Measurements from ENCODE around the gene NRXN3. TPM values are rescaled to one million over a fixed set of nuclear protein-coding genes. Genes with fewer than 3 reads are reported as not detected.

The NRXN3 gene
- polyA plus RNA-seq, 6 donors from 2014 or later, result not detected

GRCh38 chr14:79274641-79275291 lies 1104.6 kb downstream of the NRXN3 start:
- no peak overlapping the region for H3K27ac Mint-ChIP-seq
- H3K27me3 Mint-ChIP-seq, result peaks cover 19 to 36% (median 19%) of the 10 kb centered on the region in 3 donors
- H3K4me3 Mint-ChIP-seq, result no peak overlapping the region
- no peak for ATAC-seq (ENCODE audit: low read depth in 2 of 2)
- no peak for DNase-seq
- peaks cover 0 to 14% (median 2%) of the 10 kb centered on the region in 7 donors for H3K9me3 Mint-ChIP-seq
- H3K36me3 Mint-ChIP-seq, result peaks cover 0 to 6% of the 10 kb centered on the region in 2 donors
- peaks cover 0 to 11% (median 0%) of the 10 kb centered on the region in 3 donors for H3K4me1 Mint-ChIP-seq

GRCh38 chr14:79275292-79275655 lies 1105.1 kb downstream of the NRXN3 start:
- Mint-ChIP-seq H3K27ac (no peak overlapping the region), H3K27me3 (peaks cover 22 to 41% (median 24%) of the 10 kb centered on the region in 3 donors), H3K4me1 (peaks cover 0 to 15% (median 3%) of the 10 kb centered on the region in 3 donors), H3K36me3 (peaks cover 0 to 11% of the 10 kb centered on the region in 2 donors), H3K9me3 (peaks cover under 1 to 17% (median 3%) of the 10 kb centered on the region in 7 donors), H3K4me3 (no peak overlapping the region)
- no peak for ATAC-seq (ENCODE audit: low read depth in 2 of 2)
- no peak for DNase-seq

GRCh38 chr14:79278286-79278797 lies 1108.2 kb downstream of the NRXN3 start:
- DNase-seq, result no peak
- Mint-ChIP-seq H3K36me3 (peaks cover 0 to 18% of the 10 kb centered on the region in 2 donors), H3K4me1 (peaks cover 0 to 15% (median 4%) of the 10 kb centered on the region in 3 donors), H3K4me3 (no peak overlapping the region), H3K27me3 (peaks cover 39 to 61% (median 41%) of the 10 kb centered on the region in 3 donors), H3K9me3 (peaks cover 2 to 19% (median 3%) of the 10 kb centered on the region in 7 donors), H3K27ac (no peak overlapping the region)
- ATAC-seq (ENCODE audit: low read depth in 2 of 2), result no peak

GRCh38 chr14:79278798-79279644 lies 1108.8 kb downstream of the NRXN3 start:
- Mint-ChIP-seq H3K36me3 (peaks cover 0 to 18% of the 10 kb centered on the region in 2 donors), H3K4me1 (peaks cover 0 to 15% (median 4%) of the 10 kb centered on the region in 3 donors), H3K27me3 (peaks cover 39 to 62% (median 41%) of the 10 kb centered on the region in 3 donors), H3K4me3 (peak overlapping the region in 1 of 8 donors; percentile 15), H3K27ac (peak overlapping the region in 1 of 6 donors; percentile 90), H3K9me3 (peaks cover 2 to 16% (median 3%) of the 10 kb centered on the region in 7 donors)
- DNase-seq, result no peak
- ATAC-seq (ENCODE audit: low read depth in 2 of 2), result no peak

- peaks cover 41 to 62% (median 42%) of the 10 kb centered on the region in 3 donors for H3K27me3 Mint-ChIP-seq
- DNase-seq (no peak), ATAC-seq (ENCODE audit: low read depth in 2 of 2) (no peak)
- H3K36me3 Mint-ChIP-seq, result peaks cover 0 to 18% of the 10 kb centered on the region in 2 donors
- H3K9me3 Mint-ChIP-seq, result peaks cover 2 to 16% (median 3%) of the 10 kb centered on the region in 7 donors
- peak overlapping the region in 2 of 8 donors; percentile 15 to 68 for H3K4me3 Mint-ChIP-seq
- H3K4me1 Mint-ChIP-seq, result peaks cover 0 to 15% (median 4%) of the 10 kb centered on the region in 3 donors
- H3K27ac Mint-ChIP-seq, result peak overlapping the region in 1 of 6 donors; percentile 90
Measured at GRCh38 chr14:79279645-79280597, 1109.7 kb downstream of the NRXN3 start.

- Mint-ChIP-seq H3K4me3 (no peak overlapping the region), H3K9me3 (peaks cover 2 to 9% (median 3%) of the 10 kb centered on the region in 7 donors), H3K4me1 (peaks cover 0 to 15% (median 4%) of the 10 kb centered on the region in 3 donors), H3K27me3 (peaks cover 41 to 62% (median 43%) of the 10 kb centered on the region in 3 donors), H3K27ac (no peak overlapping the region), H3K36me3 (peaks cover 0 to 18% of the 10 kb centered on the region in 2 donors)
- ATAC-seq (ENCODE audit: low read depth in 2 of 2) (no peak), DNase-seq (no peak)
Measured at GRCh38 chr14:79281244-79282152, 1111.3 kb downstream of the NRXN3 start.

- H3K36me3 Mint-ChIP-seq, result peaks cover 0 to 13% of the 10 kb centered on the region in 2 donors
Measured at GRCh38 chr14:79284621-79285020, 1114.4 kb downstream of the NRXN3 start.

GRCh38 chr14:79285263-79285662 lies 1115.1 kb downstream of the NRXN3 start:
- Mint-ChIP-seq H3K27me3 (peaks cover 17 to 27% (median 21%) of the 10 kb centered on the region in 3 donors), H3K27ac (no peak overlapping the region), H3K36me3 (peaks cover 0 to 7% of the 10 kb centered on the region in 2 donors), H3K4me3 (no peak overlapping the region), H3K4me1 (peaks cover 0 to under 1% (median under 1%) of the 10 kb centered on the region in 3 donors), H3K9me3 (peaks cover 0 to 4% (median 2%) of the 10 kb centered on the region in 7 donors)
- ATAC-seq (ENCODE audit: low read depth in 2 of 2), result no peak
- no peak for DNase-seq

More at GRCh38 chr14:79284621-79285020, 1114.4 kb downstream of the NRXN3 start:
- DNase-seq, result no peak
- Mint-ChIP-seq H3K4me1 (peaks cover 0 to 6% (median 4%) of the 10 kb centered on the region in 3 donors), H3K27me3 (peaks cover 23 to 33% (median 25%) of the 10 kb centered on the region in 3 donors), H3K4me3 (no peak overlapping the region), H3K27ac (no peak overlapping the region), H3K9me3 (peaks cover 0 to 6% (median 3%) of the 10 kb centered on the region in 7 donors)
- ATAC-seq (ENCODE audit: low read depth in 2 of 2), result no peak

- H3K4me1 Mint-ChIP-seq, result no peaks in the 10 kb centered on the region
- DNase-seq, result no peak
- H3K27me3 Mint-ChIP-seq, result peaks cover 0 to 5% (median 5%) of the 10 kb centered on the region in 3 donors
- ATAC-seq (ENCODE audit: low read depth in 2 of 2), result no peak
- H3K36me3 Mint-ChIP-seq, result no peaks in the 10 kb centered on the region
- no peak overlapping the region for H3K4me3 Mint-ChIP-seq
- peaks cover 0 to 6% (median 0%) of the 10 kb centered on the region in 7 donors for H3K9me3 Mint-ChIP-seq
- H3K27ac Mint-ChIP-seq, result no peak overlapping the region
Measured at GRCh38 chr14:79287976-79288375, 1117.8 kb downstream of the NRXN3 start.

GRCh38 chr14:79293482-79294177 lies 1123.5 kb downstream of the NRXN3 start:
- no peak for ATAC-seq (ENCODE audit: low read depth in 2 of 2)
- Mint-ChIP-seq H3K4me1 (no peaks in the 10 kb centered on the region), H3K9me3 (peaks cover 0 to 11% (median 2%) of the 10 kb centered on the region in 7 donors), H3K27ac (no peak overlapping the region), H3K27me3 (no peaks in the 10 kb centered on the region), H3K36me3 (no peaks in the 10 kb centered on the region), H3K4me3 (no peak overlapping the region)
- DNase-seq, result no peak

- Mint-ChIP-seq H3K4me3 (no peak overlapping the region), H3K27ac (no peak overlapping the region), H3K27me3 (no peaks in the 10 kb centered on the region), H3K9me3 (peaks cover 0 to 11% (median 2%) of the 10 kb centered on the region in 7 donors), H3K36me3 (no peaks in the 10 kb centered on the region), H3K4me1 (no peaks in the 10 kb centered on the region)
- DNase-seq (no peak), ATAC-seq (ENCODE audit: low read depth in 2 of 2) (no peak)
Measured at GRCh38 chr14:79294499-79294898, 1124.3 kb downstream of the NRXN3 start.

All from naive B cell (primary cell).